Neural progenitor cell (in vitro differentiated cells): Measurements from ENCODE around the gene IDI2. TPM values are rescaled to one million over a fixed set of nuclear protein-coding genes. Genes with fewer than 3 reads are reported as not detected.

Source experiments
- DNase-seq: peaks from one replicate; pipeline ENCODE4 v3.0.0-alpha.2; 2016; ENCODE audit warnings: low spot score
- H2AFZ ChIP-seq: fragments of 200-600 bp; sonication (generic); replicated peaks from 2 replicates; pipeline ENCODE4 v1.6.1; 2016; ENCODE audit warnings: antibody characterized with exemption
- H3F3A ChIP-seq: fragments of 200-600 bp; sonication (generic); 2 replicates; pipeline ENCODE4 v1.6.1; 2016; ENCODE audit warnings: antibody characterized with exemption, low read depth
- H3K27ac ChIP-seq: fragments of 200-600 bp; sonication (generic); 2 replicates; pipeline ENCODE4 v1.5.1; 2016; ENCODE audit warnings: mild to moderate bottlenecking
- H3K27me3 ChIP-seq: fragments of 200-600 bp; sonication (generic); 2 replicates; pipeline ENCODE4 v1.6.1; 2016; ENCODE audit warnings: mild to moderate bottlenecking, moderate library complexity
- H3K36me3 ChIP-seq: fragments of 200-600 bp; sonication (generic); 2 replicates; pipeline ENCODE4 v1.5.1; 2016
- H3K4me1 ChIP-seq: fragments of 200-600 bp; sonication (generic); 2 replicates; pipeline ENCODE4 v1.6.1; 2016; ENCODE audit warnings: mixed run types
- H3K4me2 ChIP-seq: fragments of 200-600 bp; sonication (generic); 2 replicates; pipeline ENCODE4 v1.6.1; 2016
- H3K4me3 ChIP-seq: fragments of 200-600 bp; sonication (generic); 2 replicates; pipeline ENCODE4 v1.5.1; 2016
- H3K79me2 ChIP-seq: fragments of 200-600 bp; sonication (generic); 2 replicates; pipeline ENCODE4 v1.6.1; 2016; ENCODE audit warnings: low read depth
- H3K9ac ChIP-seq: fragments of 200-600 bp; sonication (generic); 2 replicates; pipeline ENCODE4 v1.6.1; 2016
- H3K9me3 ChIP-seq: fragments of 200-600 bp; sonication (generic); 2 replicates; pipeline ENCODE4 v1.5.1; 2016; ENCODE audit warnings: low read depth
- H4K20me1 ChIP-seq: fragments of 200-600 bp; sonication (generic); 2 replicates; pipeline ENCODE4 v1.6.1; 2016; ENCODE audit warnings: low read depth
- H3K27ac Mint-ChIP-seq: 3 replicates; pipeline ENCODE4 v1.8.0; 2021; ENCODE audit warnings: mixed read lengths
- H3K27me3 Mint-ChIP-seq: 2 replicates; pipeline ENCODE4 v1.8.0; 2022; ENCODE audit warnings: low read depth, mild to moderate bottlenecking, inconsistent platforms, moderate library complexity, mixed read lengths; ENCODE audit not compliant: insufficient read depth
- H3K36me3 Mint-ChIP-seq: 3 replicates; pipeline ENCODE4 v1.8.0; 2021; ENCODE audit warnings: mixed read lengths
- H3K4me1 Mint-ChIP-seq: 3 replicates; pipeline ENCODE4 v1.8.0; 2021; ENCODE audit warnings: mixed read lengths
- H3K4me3 Mint-ChIP-seq: 3 replicates; pipeline ENCODE4 v1.8.0; 2021; ENCODE audit warnings: mild to moderate bottlenecking, moderate library complexity, mixed read lengths
- H3K9me3 Mint-ChIP-seq: 3 replicates; pipeline ENCODE4 v1.8.0; 2020; ENCODE audit warnings: mixed read lengths
- EZH2 ChIP-seq: fragments of 200-600 bp; sonication (generic); IDR thresholded peaks from 2 replicates; pipeline ENCODE4 v1.6.1; 2017; ENCODE audit warnings: antibody characterized with exemption, mild to moderate bottlenecking, moderate library complexity
- EZH2phosphoT487 ChIP-seq: fragments of 200-600 bp; sonication (generic); IDR thresholded peaks from 2 replicates; pipeline ENCODE4 v1.6.1; 2017; ENCODE audit warnings: antibody characterized with exemption
- total RNA-seq: library from RNA; depleted of rRNA; stranded (reverse); fragments of >200 nt; gene quantifications from 2 replicates; pipeline ENCODE4 v1.2.3, GENCODE V29; 2015; ENCODE audit warnings: low replicate concordance
- TF ChIP-seq, protein P1 (sequence below): fragments of 200-600 bp; sonication (generic); IDR thresholded peaks from 2 replicates; pipeline ENCODE4 v1.5.1; 2017; ENCODE audit warnings: antibody characterized with exemption, mild to moderate bottlenecking

The IDI2 gene
- total RNA-seq, 1 donor from 2014 or later = not detected

DNA sequence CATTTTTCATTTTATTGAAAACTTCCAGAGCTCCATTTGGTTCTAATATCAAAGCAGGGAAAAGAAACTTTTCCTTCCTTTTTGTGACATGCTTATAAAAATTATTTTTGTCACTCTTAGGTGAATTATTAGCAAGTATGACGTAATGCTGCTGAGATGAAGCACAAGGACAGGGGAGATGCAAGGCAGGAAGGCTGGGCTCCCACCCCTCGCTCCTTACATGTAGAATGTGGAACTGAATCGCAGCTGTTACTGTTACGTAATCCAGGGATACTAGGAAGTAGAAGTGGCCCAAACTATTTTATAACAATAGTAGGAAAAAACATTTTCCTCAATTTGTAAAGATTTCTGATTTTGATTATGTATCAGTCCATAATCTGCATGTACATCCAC, 54.5 kb downstream of the IDI2 start:
- H3K9me3 ChIP-seq = no peaks in the 10 kb centered on the region
- H2AFZ ChIP-seq = no peak overlapping the region
- DNase-seq = no peak
- Mint-ChIP-seq H3K4me1 (peaks cover 15% of the 10 kb centered on the region), H3K36me3 (no peaks in the 10 kb centered on the region), H3K4me3 (no peak overlapping the region), H3K27me3 (no peaks in the 10 kb centered on the region), H3K27ac (no peak overlapping the region), H3K9me3 (peaks cover 7% of the 10 kb centered on the region)
- no peak overlapping the region for H3K9ac ChIP-seq
- TF ChIP-seq EZH2 = no peak
- TF ChIP-seq, protein P1, sequence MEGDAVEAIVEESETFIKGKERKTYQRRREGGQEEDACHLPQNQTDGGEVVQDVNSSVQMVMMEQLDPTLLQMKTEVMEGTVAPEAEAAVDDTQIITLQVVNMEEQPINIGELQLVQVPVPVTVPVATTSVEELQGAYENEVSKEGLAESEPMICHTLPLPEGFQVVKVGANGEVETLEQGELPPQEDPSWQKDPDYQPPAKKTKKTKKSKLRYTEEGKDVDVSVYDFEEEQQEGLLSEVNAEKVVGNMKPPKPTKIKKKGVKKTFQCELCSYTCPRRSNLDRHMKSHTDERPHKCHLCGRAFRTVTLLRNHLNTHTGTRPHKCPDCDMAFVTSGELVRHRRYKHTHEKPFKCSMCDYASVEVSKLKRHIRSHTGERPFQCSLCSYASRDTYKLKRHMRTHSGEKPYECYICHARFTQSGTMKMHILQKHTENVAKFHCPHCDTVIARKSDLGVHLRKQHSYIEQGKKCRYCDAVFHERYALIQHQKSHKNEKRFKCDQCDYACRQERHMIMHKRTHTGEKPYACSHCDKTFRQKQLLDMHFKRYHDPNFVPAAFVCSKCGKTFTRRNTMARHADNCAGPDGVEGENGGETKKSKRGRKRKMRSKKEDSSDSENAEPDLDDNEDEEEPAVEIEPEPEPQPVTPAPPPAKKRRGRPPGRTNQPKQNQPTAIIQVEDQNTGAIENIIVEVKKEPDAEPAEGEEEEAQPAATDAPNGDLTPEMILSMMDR = no peak
- no peak for TF ChIP-seq EZH2phosphoT487
- H3K4me1 ChIP-seq = peaks cover 5% of the 10 kb centered on the region
- no peaks in the 10 kb centered on the region for H3K36me3 ChIP-seq
- no peak overlapping the region for H3K27ac ChIP-seq
- H4K20me1 ChIP-seq = no peaks in the 10 kb centered on the region
- H3F3A ChIP-seq = no peaks in the 10 kb centered on the region
- H3K79me2 ChIP-seq = no peaks in the 10 kb centered on the region
- no peak overlapping the region for H3K4me3 ChIP-seq
- H3K4me2 ChIP-seq = no peak overlapping the region
- no peaks in the 10 kb centered on the region for H3K27me3 ChIP-seq

DNA sequence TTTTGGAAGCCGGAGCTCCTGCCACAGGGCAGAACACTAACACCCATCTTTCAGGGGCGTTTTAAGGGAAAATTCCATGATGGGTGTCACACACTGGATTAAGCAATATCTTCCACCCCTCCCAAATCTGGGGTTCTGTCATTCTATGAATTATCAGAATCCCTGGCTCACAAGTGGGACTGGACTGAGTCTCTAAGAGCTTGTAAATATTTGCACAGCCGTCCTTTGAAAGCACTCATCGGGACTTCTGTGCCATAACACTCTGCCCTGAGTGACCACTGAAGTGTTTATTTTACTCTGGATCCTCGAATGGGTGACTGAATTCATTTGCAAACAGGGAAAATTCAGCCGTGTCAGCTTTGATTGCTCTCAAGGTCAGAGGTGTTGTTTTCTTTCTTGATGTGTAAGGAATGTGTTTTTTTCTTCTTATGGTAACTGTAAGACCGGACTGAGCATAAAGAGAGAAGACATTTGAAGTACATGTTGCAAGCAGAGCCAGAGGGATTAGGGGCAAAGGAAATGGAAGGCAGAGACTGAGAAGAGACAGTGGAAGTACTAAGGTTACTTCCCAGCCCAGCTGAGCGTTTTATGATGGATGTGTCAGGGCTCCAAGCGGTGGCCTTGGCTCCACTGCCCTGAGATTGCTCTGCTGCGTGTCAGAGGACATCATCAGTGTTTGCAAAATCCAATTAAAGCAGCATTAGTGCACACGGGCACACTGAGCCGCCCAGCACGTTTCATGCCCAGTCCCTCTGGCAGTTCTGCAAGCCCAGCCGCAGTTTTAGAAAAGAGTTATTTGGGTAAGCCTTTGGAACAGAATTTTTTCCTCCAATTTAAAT, 55.1 kb downstream of the IDI2 start:
- H4K20me1 ChIP-seq = no peaks in the 10 kb centered on the region
- DNase-seq = no peak
- H3K4me3 ChIP-seq = no peak overlapping the region
- H3K4me2 ChIP-seq = no peak overlapping the region
- H3K4me1 ChIP-seq = peaks cover 5% of the 10 kb centered on the region
- Mint-ChIP-seq H3K36me3 (no peaks in the 10 kb centered on the region), H3K4me3 (no peak overlapping the region), H3K27ac (no peak overlapping the region), H3K9me3 (peaks cover 7% of the 10 kb centered on the region), H3K27me3 (peaks cover 3% of the 10 kb centered on the region), H3K4me1 (peaks cover 18% of the 10 kb centered on the region)
- TF ChIP-seq EZH2phosphoT487 (no peak), EZH2 (no peak)
- TF ChIP-seq, protein P1 = no peak
- H3K9ac ChIP-seq = no peak overlapping the region
- H2AFZ ChIP-seq = no peak overlapping the region
- H3K79me2 ChIP-seq = no peaks in the 10 kb centered on the region
- H3K27me3 ChIP-seq = no peaks in the 10 kb centered on the region
- H3F3A ChIP-seq = no peaks in the 10 kb centered on the region
- no peak overlapping the region for H3K27ac ChIP-seq
- H3K9me3 ChIP-seq = no peaks in the 10 kb centered on the region
- H3K36me3 ChIP-seq = no peaks in the 10 kb centered on the region

DNA sequence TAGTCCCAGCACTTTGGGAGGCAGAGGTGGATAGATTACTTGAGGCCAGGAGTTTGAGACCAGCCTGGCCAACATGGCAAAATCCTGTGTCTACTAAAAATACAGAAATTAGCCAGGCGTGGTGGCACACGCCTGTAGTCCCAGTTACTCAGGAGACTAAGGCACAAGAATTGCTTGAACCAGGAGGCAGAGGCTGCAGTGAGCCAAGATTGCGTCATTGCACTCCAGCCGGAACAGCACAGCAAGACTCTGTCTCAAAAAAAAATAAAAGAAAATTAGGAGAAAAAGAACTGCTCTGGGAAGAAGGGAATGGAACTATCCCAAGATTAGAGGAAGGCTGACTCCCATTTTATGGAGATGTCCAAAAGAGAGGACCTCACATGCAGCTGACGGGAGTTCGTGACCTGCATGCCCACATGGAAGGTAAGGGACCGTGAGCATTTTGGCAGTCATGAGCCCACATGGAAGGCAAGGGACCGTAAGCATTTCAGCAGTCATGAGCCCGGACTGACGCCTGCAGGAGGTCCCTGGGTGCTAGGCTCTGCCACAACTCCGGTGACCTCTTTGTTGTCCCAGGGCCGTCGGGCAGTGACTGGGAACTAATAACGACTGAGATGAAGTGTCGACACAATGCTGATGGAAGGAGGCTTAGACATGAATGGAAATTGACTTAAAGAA, 56.0 kb downstream of the IDI2 start:
- no peak overlapping the region for H3K9ac ChIP-seq
- Mint-ChIP-seq H3K36me3 (no peaks in the 10 kb centered on the region), H3K27ac (no peak overlapping the region), H3K4me1 (peaks cover 18% of the 10 kb centered on the region), H3K27me3 (peaks cover 3% of the 10 kb centered on the region), H3K9me3 (peaks cover 7% of the 10 kb centered on the region), H3K4me3 (peak overlapping the region; percentile 41)
- no peak overlapping the region for H3K27ac ChIP-seq
- H3K4me3 ChIP-seq = no peak overlapping the region
- no peak overlapping the region for H3K4me2 ChIP-seq
- H3K9me3 ChIP-seq = no peaks in the 10 kb centered on the region
- H3K4me1 ChIP-seq = peaks cover 5% of the 10 kb centered on the region
- no peaks in the 10 kb centered on the region for H3F3A ChIP-seq
- H3K36me3 ChIP-seq = no peaks in the 10 kb centered on the region
- no peaks in the 10 kb centered on the region for H3K79me2 ChIP-seq
- TF ChIP-seq, protein P1 = no peak
- TF ChIP-seq EZH2 = no peak
- TF ChIP-seq EZH2phosphoT487 = no peak
- no peak overlapping the region for H2AFZ ChIP-seq
- H4K20me1 ChIP-seq = no peaks in the 10 kb centered on the region
- H3K27me3 ChIP-seq = no peaks in the 10 kb centered on the region
- DNase-seq = no peak

Other genes with a start within 250 kb of the IDI2 start
- gene LARP4B, start 94.2 kb downstream of the IDI2 start, total RNA-seq = 33.1 and 37.8 TPM in 2 replicates
- gene GTPBP4, start 37.4 kb downstream of the IDI2 start, total RNA-seq = 32.4 and 53.4 TPM in 2 replicates
- 117 and 168 TPM in 2 replicates for gene IDI1, start 23.3 kb upstream of the IDI2 start, total RNA-seq
- 11.6 and 14.7 TPM in 2 replicates for gene WDR37, start 30.5 kb upstream of the IDI2 start, total RNA-seq